GM19043 (cell line): ENCODE measurements around the gene RBP3.

Source experiments
- ATAC-seq: cut with Tn5 transposase; IDR thresholded peaks from one replicate; pipeline ENCODE4 v1.9.1; 2021; ENCODE audit warnings: low read depth; ENCODE audit not compliant: unreplicated experiment

Gene RBP3

GRCh38 chr10:47388879-47389278 lies 40.7 kb downstream of the RBP3 start:
- ATAC-seq: no peak

GRCh38 chr10:47389619-47390018 lies 41.5 kb downstream of the RBP3 start:
- no peak for ATAC-seq

GRCh38 chr10:47396311-47396717 lies 48.2 kb downstream of the RBP3 start:
- ATAC-seq: no peak

GRCh38 chr10:47397256-47397655 lies 49.1 kb downstream of the RBP3 start:
- ATAC-seq: no peak

GRCh38 chr10:47400251-47400650 lies 52.1 kb downstream of the RBP3 start:
- ATAC-seq: no peak

- no peak for ATAC-seq
These were observed 52.6 kb downstream of the RBP3 start for GRCh38 chr10:47400786-47401185.

GRCh38 chr10:47401210-47401609 lies 53.0 kb downstream of the RBP3 start:
- no peak for ATAC-seq

- ATAC-seq: no peak
These were observed 53.9 kb downstream of the RBP3 start for GRCh38 chr10:47401874-47402640.

- no peak for ATAC-seq
These were observed 54.6 kb downstream of the RBP3 start for GRCh38 chr10:47402641-47403301.

GRCh38 chr10:47403446-47404318 lies 55.5 kb downstream of the RBP3 start:
- no peak for ATAC-seq

- ATAC-seq: no peak
These were observed 56.3 kb downstream of the RBP3 start for GRCh38 chr10:47404446-47404845.

- no peak for ATAC-seq
These were observed 56.8 kb downstream of the RBP3 start for GRCh38 chr10:47404937-47405336.

- no peak for ATAC-seq
These were observed 57.8 kb downstream of the RBP3 start for GRCh38 chr10:47405857-47406547.

- no peak for ATAC-seq
These were observed 58.3 kb downstream of the RBP3 start for GRCh38 chr10:47406548-47406869.

GRCh38 chr10:47406870-47407691 lies 58.9 kb downstream of the RBP3 start:
- no peak for ATAC-seq
